ENCODE results near the gene DGUOK.

Gene DGUOK

GRCh38 chr2:73925853-73926492 lies 707 bp upstream of the DGUOK start:
- TF ChIP-seq CTCF (IDR thresholded peaks at IDR 0.05; ENCODE audit: low read depth, low read length) = no peak
- no peak for DNase-seq (ENCODE audit: extremely low read depth, low read depth)

GRCh38 chr2:73927344-73927743 lies 664 bp downstream of the DGUOK start:
- no peak for TF ChIP-seq CTCF (IDR thresholded peaks at IDR 0.05; ENCODE audit: low read depth, low read length)

GRCh38 chr2:73928963-73929347 lies 2.3 kb downstream of the DGUOK start:
- no peak for TF ChIP-seq CTCF (IDR thresholded peaks at IDR 0.05; ENCODE audit: low read depth, low read length)
- DNase-seq (ENCODE audit: extremely low read depth, low read depth) = no peak

More at GRCh38 chr2:73927344-73927743, 664 bp downstream of the DGUOK start:
- no peak for DNase-seq (ENCODE audit: extremely low read depth, low read depth)

GRCh38 chr2:73930386-73930785 lies 3.7 kb downstream of the DGUOK start:
- DNase-seq (ENCODE audit: extremely low read depth, low read depth) = no peak
- no peak for TF ChIP-seq CTCF (IDR thresholded peaks at IDR 0.05; ENCODE audit: low read depth, low read length)

- no peak for TF ChIP-seq CTCF (IDR thresholded peaks at IDR 0.05; ENCODE audit: low read depth, low read length)
- no peak for DNase-seq (ENCODE audit: extremely low read depth, low read depth)
Observed at GRCh38 chr2:73931531-73932500, 5.1 kb downstream of the DGUOK start.

- no peak for DNase-seq (ENCODE audit: extremely low read depth, low read depth)
- TF ChIP-seq CTCF (IDR thresholded peaks at IDR 0.05; ENCODE audit: low read depth, low read length) = no peak
Observed at GRCh38 chr2:73933194-73933593, 6.5 kb downstream of the DGUOK start.

- DNase-seq (ENCODE audit: extremely low read depth, low read depth) = no peak
- TF ChIP-seq CTCF (IDR thresholded peaks at IDR 0.05; ENCODE audit: low read depth, low read length) = no peak
Observed at GRCh38 chr2:73935641-73936040, 9.0 kb downstream of the DGUOK start.
